ENCODE results near the gene NRBP1. TPM values are rescaled to one million over a fixed set of nuclear protein-coding genes. Genes with fewer than 3 reads are reported as not detected.

NRBP1 gene
- total and polyA plus RNA-seq, 9 of the 15 experiments (the other 6 are each of a cell fraction or from before 2014, with no cell fraction given): 2.9 to 84.5 (median 36.9) TPM

DNA sequence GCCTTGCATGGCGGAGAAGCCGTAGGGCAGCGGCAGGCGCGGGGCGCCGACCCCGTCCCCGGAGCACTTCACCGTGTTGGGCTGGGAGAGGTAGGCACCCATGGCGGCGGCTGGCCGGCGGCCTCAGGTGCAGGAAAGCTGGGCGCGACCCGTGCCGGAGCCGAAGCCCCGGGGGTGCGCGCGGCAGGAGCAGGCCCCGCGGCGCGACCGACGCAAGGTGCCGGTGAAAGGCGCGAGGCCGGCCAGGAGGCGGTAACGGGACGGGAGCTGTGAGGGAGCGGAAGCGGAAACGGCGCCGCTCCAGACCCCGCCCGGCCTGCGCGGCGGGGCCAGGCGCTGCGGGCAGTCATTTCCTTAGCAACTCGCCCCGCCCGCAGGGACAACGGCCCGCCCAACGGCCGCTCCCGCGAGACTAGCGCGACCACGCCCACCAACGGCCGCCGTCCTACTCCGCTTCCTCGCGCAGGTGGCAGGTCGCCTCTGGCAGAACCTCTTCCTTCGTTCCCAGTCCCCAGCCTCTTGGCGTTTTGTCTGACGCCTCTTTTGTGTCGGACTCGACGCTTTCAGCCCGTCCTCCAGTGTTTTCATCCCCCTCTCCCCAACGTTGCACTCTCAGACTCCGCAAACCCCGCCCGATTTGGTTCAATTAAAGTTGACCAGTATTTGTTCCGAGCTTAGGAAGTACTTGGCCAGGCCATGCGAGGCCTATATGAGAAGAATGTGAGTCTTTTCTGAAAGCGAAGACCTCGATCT, 18.9 kb upstream of the NRBP1 start, which contains the start of gene PPM1G (continued):
- TF ChIP-seq E2F3 (CRISPR knock-in tag; IDR thresholded peaks at IDR 0.05) (0 out of 2 replicates have a peak, but pooled peaks have one; percentile 52), SMAD4 (CRISPR knock-in tag; conservative IDR thresholded peaks at IDR 0.05) (peak; percentile 75), FUS (optimal IDR thresholded peaks at IDR 0.05; ENCODE audit: low read depth, low read length) (peak; percentile 73), SOX6 (IDR thresholded peaks at IDR 0.05) (0 out of 2 replicates have a peak, but pooled peaks have one; percentile 19), OTX1 (CRISPR knock-in tag; IDR thresholded peaks at IDR 0.05) (0 out of 2 replicates have a peak, but pooled peaks have one; percentile 50), ZNF134 (CRISPR knock-in tag; conservative IDR thresholded peaks at IDR 0.05) (no peak), HMGN3 (IDR thresholded peaks at IDR 0.05; ENCODE audit: borderline replicate concordance, extremely low read depth, insufficient read length, low read depth, low read length) (peak; percentile 49), TAL1 (IDR thresholded peaks at IDR 0.05) (no peak), ZNF75A (CRISPR knock-in tag; IDR thresholded peaks at IDR 0.05) (peak; percentile 52; the same call in 1 of the 2 replicates), RFX7 (CRISPR knock-in tag; IDR thresholded peaks at IDR 0.05) (no peak), KDM2B (CRISPR knock-in tag; IDR thresholded peaks at IDR 0.05) (no peak), PHF8 (IDR thresholded peaks at IDR 0.05; ENCODE audit: borderline replicate concordance, low read length) (peak; percentile 89), POLR2G (IDR thresholded peaks at IDR 0.05; ENCODE audit: low read depth, low read length) (peak; percentile 97)
- TF ChIP-seq, protein P1, sequence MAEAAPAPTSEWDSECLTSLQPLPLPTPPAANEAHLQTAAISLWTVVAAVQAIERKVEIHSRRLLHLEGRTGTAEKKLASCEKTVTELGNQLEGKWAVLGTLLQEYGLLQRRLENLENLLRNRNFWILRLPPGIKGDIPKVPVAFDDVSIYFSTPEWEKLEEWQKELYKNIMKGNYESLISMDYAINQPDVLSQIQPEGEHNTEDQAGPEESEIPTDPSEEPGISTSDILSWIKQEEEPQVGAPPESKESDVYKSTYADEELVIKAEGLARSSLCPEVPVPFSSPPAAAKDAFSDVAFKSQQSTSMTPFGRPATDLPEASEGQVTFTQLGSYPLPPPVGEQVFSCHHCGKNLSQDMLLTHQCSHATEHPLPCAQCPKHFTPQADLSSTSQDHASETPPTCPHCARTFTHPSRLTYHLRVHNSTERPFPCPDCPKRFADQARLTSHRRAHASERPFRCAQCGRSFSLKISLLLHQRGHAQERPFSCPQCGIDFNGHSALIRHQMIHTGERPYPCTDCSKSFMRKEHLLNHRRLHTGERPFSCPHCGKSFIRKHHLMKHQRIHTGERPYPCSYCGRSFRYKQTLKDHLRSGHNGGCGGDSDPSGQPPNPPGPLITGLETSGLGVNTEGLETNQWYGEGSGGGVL (CRISPR knock-in tag; IDR thresholded peaks at IDR 0.05): no peak
- TF ChIP-seq, protein P2, sequence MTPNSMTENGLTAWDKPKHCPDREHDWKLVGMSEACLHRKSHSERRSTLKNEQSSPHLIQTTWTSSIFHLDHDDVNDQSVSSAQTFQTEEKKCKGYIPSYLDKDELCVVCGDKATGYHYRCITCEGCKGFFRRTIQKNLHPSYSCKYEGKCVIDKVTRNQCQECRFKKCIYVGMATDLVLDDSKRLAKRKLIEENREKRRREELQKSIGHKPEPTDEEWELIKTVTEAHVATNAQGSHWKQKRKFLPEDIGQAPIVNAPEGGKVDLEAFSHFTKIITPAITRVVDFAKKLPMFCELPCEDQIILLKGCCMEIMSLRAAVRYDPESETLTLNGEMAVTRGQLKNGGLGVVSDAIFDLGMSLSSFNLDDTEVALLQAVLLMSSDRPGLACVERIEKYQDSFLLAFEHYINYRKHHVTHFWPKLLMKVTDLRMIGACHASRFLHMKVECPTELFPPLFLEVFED (CRISPR knock-in tag; conservative IDR thresholded peaks at IDR 0.05): 0 out of 2 replicates have a peak, but pooled peaks have one; percentile 61
- TF ChIP-seq, protein P3, sequence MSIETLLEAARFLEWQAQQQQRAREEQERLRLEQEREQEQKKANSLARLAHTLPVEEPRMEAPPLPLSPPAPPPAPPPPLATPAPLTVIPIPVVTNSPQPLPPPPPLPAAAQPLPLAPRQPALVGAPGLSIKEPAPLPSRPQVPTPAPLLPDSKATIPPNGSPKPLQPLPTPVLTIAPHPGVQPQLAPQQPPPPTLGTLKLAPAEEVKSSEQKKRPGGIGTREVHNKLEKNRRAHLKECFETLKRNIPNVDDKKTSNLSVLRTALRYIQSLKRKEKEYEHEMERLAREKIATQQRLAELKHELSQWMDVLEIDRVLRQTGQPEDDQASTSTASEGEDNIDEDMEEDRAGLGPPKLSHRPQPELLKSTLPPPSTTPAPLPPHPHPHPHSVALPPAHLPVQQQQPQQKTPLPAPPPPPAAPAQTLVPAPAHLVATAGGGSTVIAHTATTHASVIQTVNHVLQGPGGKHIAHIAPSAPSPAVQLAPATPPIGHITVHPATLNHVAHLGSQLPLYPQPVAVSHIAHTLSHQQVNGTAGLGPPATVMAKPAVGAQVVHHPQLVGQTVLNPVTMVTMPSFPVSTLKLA (conservative IDR thresholded peaks at IDR 0.05): peak in 1 of 2 experiments; percentile 73; a peak in 2 of 4 replicates
- TF ChIP-seq, protein P4, sequence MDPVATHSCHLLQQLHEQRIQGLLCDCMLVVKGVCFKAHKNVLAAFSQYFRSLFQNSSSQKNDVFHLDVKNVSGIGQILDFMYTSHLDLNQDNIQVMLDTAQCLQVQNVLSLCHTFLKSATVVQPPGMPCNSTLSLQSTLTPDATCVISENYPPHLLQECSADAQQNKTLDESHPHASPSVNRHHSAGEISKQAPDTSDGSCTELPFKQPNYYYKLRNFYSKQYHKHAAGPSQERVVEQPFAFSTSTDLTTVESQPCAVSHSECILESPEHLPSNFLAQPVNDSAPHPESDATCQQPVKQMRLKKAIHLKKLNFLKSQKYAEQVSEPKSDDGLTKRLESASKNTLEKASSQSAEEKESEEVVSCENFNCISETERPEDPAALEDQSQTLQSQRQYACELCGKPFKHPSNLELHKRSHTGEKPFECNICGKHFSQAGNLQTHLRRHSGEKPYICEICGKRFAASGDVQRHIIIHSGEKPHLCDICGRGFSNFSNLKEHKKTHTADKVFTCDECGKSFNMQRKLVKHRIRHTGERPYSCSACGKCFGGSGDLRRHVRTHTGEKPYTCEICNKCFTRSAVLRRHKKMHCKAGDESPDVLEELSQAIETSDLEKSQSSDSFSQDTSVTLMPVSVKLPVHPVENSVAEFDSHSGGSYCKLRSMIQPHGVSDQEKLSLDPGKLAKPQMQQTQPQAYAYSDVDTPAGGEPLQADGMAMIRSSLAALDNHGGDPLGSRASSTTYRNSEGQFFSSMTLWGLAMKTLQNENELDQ (CRISPR knock-in tag; IDR thresholded peaks at IDR 0.05; ENCODE audit: borderline replicate concordance): peak; percentile 76; the same call in 1 of the 2 replicates
- TF ChIP-seq, protein P5, sequence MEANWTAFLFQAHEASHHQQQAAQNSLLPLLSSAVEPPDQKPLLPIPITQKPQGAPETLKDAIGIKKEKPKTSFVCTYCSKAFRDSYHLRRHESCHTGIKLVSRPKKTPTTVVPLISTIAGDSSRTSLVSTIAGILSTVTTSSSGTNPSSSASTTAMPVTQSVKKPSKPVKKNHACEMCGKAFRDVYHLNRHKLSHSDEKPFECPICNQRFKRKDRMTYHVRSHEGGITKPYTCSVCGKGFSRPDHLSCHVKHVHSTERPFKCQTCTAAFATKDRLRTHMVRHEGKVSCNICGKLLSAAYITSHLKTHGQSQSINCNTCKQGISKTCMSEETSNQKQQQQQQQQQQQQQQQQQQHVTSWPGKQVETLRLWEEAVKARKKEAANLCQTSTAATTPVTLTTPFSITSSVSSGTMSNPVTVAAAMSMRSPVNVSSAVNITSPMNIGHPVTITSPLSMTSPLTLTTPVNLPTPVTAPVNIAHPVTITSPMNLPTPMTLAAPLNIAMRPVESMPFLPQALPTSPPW (CRISPR knock-in tag; IDR thresholded peaks at IDR 0.05): peak; percentile 84

Data from K562 (cell line).